Embryonic facial prominence (tissue), 1 donor: ENCODE data around the gene LIPC.

Experiments used
- DNase-seq: peaks from one replicate; pipeline ENCODE4 v3.0.0-alpha.2; 2016; ENCODE audit errors: extremely low spot score

Gene LIPC

DNA sequence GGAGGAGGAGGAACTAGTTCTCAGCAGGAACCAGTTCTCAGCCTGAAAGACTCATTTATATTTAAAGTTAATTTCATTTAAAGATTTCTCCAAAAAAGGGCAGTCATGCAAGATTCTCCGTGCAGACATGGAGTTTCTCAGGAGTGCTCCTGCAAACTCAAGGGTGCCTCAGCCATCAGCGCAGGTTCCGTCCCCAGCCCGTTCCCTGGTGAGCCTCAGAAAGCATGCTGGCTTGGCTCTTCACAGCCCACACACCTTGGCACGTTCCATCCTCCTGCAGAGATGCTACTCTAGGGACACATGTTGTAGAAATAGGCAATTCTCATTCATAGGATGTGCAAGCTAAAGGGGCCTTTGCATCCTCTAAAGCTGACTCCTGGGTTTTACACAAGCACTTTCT, 123.0 kb downstream of the LIPC start:
- no peak for DNase-seq

GRCh38 chr15:58555162-58556027, 123.6 kb downstream of the LIPC start:
- DNase-seq, result no peak

DNA sequence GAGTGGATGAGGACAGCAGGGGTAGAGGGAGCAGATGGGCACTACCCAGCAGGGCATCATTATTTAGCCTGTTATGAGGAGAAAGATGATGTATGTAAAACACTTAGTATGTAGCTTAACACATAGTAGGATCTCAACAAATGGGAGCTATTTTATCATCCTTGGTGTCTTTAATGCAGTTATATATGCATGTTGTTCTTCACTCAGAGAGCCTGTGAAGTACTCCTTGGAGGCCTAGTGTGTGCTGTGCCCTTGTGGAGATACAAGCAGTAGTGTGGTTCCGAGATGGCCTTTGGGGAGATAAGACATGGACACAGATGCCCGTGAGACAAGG, 124.2 kb downstream of the LIPC start:
- DNase-seq, result no peak

- no peak for DNase-seq
Observed at GRCh38 chr15:58556541-58556940, 124.8 kb downstream of the LIPC start.

GRCh38 chr15:58558777-58559176, 127.0 kb downstream of the LIPC start:
- DNase-seq, result no peak

GRCh38 chr15:58559904-58560588, 128.3 kb downstream of the LIPC start:
- DNase-seq, result no peak

DNA sequence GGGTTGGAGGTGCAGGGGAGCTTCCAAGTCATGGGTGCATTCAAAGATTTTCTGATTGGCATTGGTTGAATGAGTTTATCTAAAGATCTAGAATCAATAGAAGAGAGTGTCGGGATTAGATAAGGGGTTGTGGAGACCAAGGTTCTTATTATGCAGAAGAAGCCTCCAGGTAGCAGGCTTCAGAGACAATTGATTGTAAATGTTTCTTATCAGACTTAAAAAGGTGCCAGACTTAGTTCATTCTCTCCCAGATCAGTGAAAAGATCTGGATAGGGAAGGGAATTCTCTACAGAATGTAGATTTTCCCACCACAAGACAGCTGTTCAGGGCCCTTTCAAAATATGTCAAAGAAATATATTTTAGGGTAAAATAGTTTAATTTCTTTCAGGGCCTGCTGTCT, 129.5 kb downstream of the LIPC start:
- DNase-seq, result no peak

DNA sequence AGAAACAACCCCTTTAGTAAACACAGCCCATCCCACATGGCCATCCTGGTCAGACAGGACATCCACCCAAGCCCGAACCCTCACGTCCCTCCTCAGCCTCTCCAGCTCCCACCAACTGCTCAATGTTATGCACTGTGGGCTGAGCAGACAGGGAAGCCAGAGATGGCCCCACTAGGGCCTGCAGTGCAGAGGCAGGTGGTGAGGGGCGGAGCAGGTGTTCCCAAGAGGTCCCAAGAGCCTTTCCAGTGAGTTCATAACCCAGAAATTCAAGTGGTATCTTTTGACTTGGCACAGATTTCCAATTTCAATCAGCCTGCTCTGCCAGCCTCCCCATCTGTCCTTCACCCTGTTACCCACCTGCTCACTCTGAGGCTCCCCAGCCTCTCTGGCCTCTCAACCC, 130.3 kb downstream of the LIPC start:
- DNase-seq, result no peak

DNA sequence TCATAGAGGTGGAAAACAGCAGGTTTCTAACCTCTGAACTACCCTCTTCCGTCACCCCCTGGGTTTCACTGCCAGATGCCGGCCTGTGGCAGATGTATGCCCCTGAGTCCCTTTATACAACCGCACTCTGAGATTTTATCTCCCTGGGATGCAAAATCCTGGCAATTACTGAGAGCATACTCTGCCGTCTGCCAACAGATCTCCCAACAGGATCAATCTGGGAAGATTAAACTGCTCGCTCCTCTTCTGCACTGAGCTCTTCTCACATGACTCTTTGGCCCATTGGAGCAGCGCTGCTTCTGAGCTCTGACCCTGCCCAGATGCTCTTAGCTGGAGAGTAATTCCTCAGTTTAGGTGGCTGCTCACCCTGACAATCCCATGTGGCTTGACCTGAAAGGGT, 133.2 kb downstream of the LIPC start:
- no peak for DNase-seq

- DNase-seq, result no peak
Observed at GRCh38 chr15:58565619-58566018, 133.8 kb downstream of the LIPC start.

- no peak for DNase-seq
Observed at GRCh38 chr15:58566029-58566428, 134.2 kb downstream of the LIPC start.

GRCh38 chr15:58568157-58568571, 136.4 kb downstream of the LIPC start:
- no peak for DNase-seq

- DNase-seq, result no peak
Observed at GRCh38 chr15:58569455-58569854, 137.7 kb downstream of the LIPC start.

DNA sequence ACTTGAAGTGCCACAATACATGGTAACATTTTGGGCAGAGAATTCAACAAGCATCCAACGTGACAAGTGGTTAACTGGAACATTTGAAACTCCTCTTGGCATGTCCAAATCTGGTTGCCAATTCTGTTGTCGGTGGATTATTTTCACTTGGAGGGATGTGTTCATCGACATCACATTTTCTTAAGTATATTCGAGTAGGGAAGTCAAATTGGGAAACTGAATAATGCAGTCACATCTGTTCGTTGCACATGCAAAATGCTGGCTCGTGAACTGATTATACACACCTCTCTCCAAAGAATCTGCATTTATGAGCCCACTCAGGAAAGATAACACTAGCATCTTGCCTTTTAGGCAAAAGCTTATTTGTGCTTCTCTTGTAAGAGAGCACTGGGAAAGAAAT, 139.7 kb downstream of the LIPC start:
- no peak for DNase-seq

GRCh38 chr15:58572521-58572920, 140.7 kb downstream of the LIPC start:
- DNase-seq, result no peak

- DNase-seq, result no peak
Observed at GRCh38 chr15:58573270-58573669, 141.5 kb downstream of the LIPC start.

- no peak for DNase-seq
Observed at GRCh38 chr15:58574631-58575030, 142.8 kb downstream of the LIPC start.

DNA sequence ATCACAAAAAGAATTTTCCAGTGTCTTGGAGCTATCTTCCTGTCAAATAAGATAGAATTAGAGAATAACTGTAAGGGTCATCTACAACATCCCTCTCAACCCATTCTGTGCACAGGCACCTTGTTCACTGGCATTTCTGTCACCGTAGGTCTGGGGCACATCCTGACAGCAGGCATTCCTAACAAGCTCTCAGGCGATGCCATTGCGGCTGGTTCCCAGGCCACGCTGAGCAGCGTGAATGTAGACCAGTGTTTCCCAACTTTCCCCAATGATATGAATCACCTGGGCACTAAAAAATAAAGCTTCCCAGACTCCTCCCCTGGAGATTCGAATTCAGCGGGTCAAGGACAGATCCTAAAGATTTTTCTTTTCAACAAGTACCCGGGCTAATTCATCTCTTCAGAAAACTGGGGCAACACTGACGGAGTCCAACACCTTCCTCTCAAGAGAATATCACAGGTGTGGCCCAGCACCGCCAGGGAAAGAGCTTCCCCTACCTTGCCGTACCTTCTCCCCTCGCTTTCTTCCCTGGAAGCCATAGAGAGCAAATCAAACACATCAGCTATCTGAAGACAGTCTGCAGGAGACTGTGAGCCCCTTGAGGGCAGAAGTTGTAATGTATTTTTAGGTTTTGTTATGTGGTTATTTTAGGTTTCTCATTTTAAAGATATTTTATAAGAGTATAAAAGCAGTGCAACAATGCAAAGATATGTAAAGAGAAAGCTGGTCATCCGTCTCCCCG, 143.4 kb downstream of the LIPC start:
- DNase-seq, result no peak

DNA sequence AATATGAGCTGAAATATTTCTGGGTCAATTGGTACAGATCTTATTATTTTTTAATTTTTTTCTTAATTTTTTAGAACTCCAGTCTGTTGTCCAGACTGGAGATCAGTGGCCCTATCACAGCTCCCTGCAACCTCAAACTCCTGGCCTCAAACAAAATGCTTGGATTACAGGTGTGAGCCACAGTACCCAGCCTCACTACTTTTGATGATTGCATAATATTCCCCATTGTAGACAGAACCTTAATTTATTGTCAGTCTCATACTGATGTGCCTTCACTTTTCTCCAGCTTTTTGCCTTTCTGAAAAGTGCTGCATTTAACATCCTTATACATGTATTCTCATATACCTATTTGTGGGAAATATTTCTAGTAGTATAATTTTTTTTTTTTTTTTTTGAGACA, 144.9 kb downstream of the LIPC start:
- no peak for DNase-seq

GRCh38 chr15:58582160-58582559, 150.4 kb downstream of the LIPC start:
- no peak for DNase-seq

GRCh38 chr15:58583171-58583908, 151.5 kb downstream of the LIPC start:
- no peak for DNase-seq
